CD14-positive monocyte (primary cell): ENCODE data around the gene RTL10. TPM values are rescaled to one million over a fixed set of nuclear protein-coding genes. Genes with fewer than 3 reads are reported as not detected.

ENCODE experiments used
- DNase-seq, 3 donors: peaks; one replicate each; pipeline ENCODE4 v3.0.0-alpha.2; 2011 to 2022
- H2AFZ ChIP-seq: 2 replicates; pipeline ENCODE4 v1.6.0; 2012; ENCODE audit warnings: mild to moderate bottlenecking, low read depth, low read length, inconsistent platforms; ENCODE audit not compliant: insufficient read depth, poor library complexity, severe bottlenecking
- H3K27ac ChIP-seq, 2 donors: 1 replicate in 1 of 2; 2 replicates in 1 of 2; pipeline ENCODE4 v1.5.1; 2012 to 2013; ENCODE audit warnings: low read length in 2 of 2, control low read depth in 1 of 2, inconsistent platforms in 1 of 2, low read depth in 1 of 2, mild to moderate bottlenecking in 1 of 2
- H3K27me3 ChIP-seq, 2 donors: one replicate each; pipeline versions ENCODE4 v1.6.0 to v1.6.1; 2011 to 2013; ENCODE audit warnings: low read length in 2 of 2; ENCODE audit not compliant: control insufficient read depth in 2 of 2, insufficient read depth in 2 of 2
- H3K36me3 ChIP-seq, 2 donors: replicated peaks in 1 of 2; 1 replicate in 1 of 2; 2 replicates in 1 of 2; pipeline versions ENCODE4 v1.5.1 to v1.6.1; 2012 to 2013; ENCODE audit warnings: low read length in 2 of 2, control low read depth in 1 of 2, inconsistent platforms in 1 of 2, mild to moderate bottlenecking in 1 of 2; ENCODE audit not compliant: insufficient read depth in 2 of 2, control insufficient read depth in 1 of 2
- H3K4me1 ChIP-seq, 2 donors: 1 replicate in 1 of 2; 2 replicates in 1 of 2; pipeline versions ENCODE4 v1.5.1 to v1.6.1; 2012 to 2013; ENCODE audit warnings: low read length in 2 of 2, control low read depth in 1 of 2, inconsistent platforms in 1 of 2, mild to moderate bottlenecking in 1 of 2, moderate library complexity in 1 of 2; ENCODE audit not compliant: insufficient read depth in 2 of 2, control insufficient read depth in 1 of 2
- H3K4me2 ChIP-seq: replicated peaks from 2 replicates; pipeline ENCODE3; 2012; ENCODE audit warnings: low read length, moderate library complexity, mild to moderate bottlenecking; ENCODE audit not compliant: poor library complexity, severe bottlenecking; ENCODE audit errors: extremely low read depth
- H3K4me3 ChIP-seq, 3 experiments: fragments of 200-600 bp in 1 of 3; sonication (generic) in 1 of 3; replicated peaks in 1 of 3; 1 replicate in 2 of 3; 2 replicates in 1 of 3; pipeline ENCODE4 v1.5.1; 2011 to 2013; ENCODE audit warnings: low read length in 3 of 3, mild to moderate bottlenecking in 3 of 3, control low read depth in 2 of 3, low read depth in 2 of 3, inconsistent platforms in 1 of 3, moderate library complexity in 1 of 3
- H3K79me2 ChIP-seq: 2 replicates; pipeline ENCODE4 v1.6.0; 2012; ENCODE audit warnings: mild to moderate bottlenecking, control low read depth, inconsistent platforms, low read length, moderate library complexity; ENCODE audit not compliant: insufficient read depth
- H3K9ac ChIP-seq: 2 replicates; pipeline ENCODE4 v1.6.0; 2017; ENCODE audit warnings: low read length, mild to moderate bottlenecking; ENCODE audit not compliant: insufficient read depth, poor library complexity, severe bottlenecking
- H3K9me3 ChIP-seq, 2 donors: replicated peaks in 1 of 2; 1 replicate in 1 of 2; 2 replicates in 1 of 2; pipeline versions ENCODE4 v1.5.1 to v1.6.1; 2012 to 2013; ENCODE audit warnings: low read length in 2 of 2, control low read depth in 1 of 2; ENCODE audit not compliant: control insufficient read depth in 1 of 2, insufficient read depth in 1 of 2
- H4K20me1 ChIP-seq: 2 replicates; pipeline ENCODE4 v1.6.0; 2012; ENCODE audit warnings: mild to moderate bottlenecking, low read length, control low read depth, moderate library complexity; ENCODE audit not compliant: insufficient read depth
- H3K27ac Mint-ChIP-seq, 7 donors: one replicate each; pipeline ENCODE4 v1.8.0; 2020; ENCODE audit warnings: mild to moderate bottlenecking in 7 of 7, mixed read lengths in 7 of 7, moderate library complexity in 6 of 7, inconsistent platforms in 2 of 7
- H3K27me3 Mint-ChIP-seq, 3 donors: one replicate each; pipeline ENCODE4 v1.8.0; 2021 to 2022; ENCODE audit warnings: low read depth in 3 of 3, mild to moderate bottlenecking in 3 of 3, mixed read lengths in 3 of 3, moderate library complexity in 3 of 3, inconsistent platforms in 1 of 3
- H3K36me3 Mint-ChIP-seq, 2 donors: one replicate each; pipeline ENCODE4 v1.8.0; 2020; ENCODE audit warnings: mixed read lengths in 2 of 2, inconsistent platforms in 1 of 2, mild to moderate bottlenecking in 1 of 2
- H3K4me1 Mint-ChIP-seq: one replicate; pipeline ENCODE4 v1.8.0; 2020; ENCODE audit warnings: mild to moderate bottlenecking, mixed read lengths
- H3K4me3 Mint-ChIP-seq, 2 donors: one replicate each; pipeline ENCODE4 v1.8.0; 2020; ENCODE audit warnings: mild to moderate bottlenecking in 2 of 2, mixed read lengths in 2 of 2, moderate library complexity in 1 of 2
- H3K9me3 Mint-ChIP-seq, 7 donors: one replicate each; pipeline ENCODE4 v1.8.0; 2020 to 2022; ENCODE audit warnings: mixed read lengths in 7 of 7, mild to moderate bottlenecking in 6 of 7, moderate library complexity in 6 of 7, inconsistent platforms in 2 of 7
- WGBS: methylation state at CpG from one replicate; pipeline ENCODE4 v1.1.5; 2013; ENCODE audit warnings: missing lambda C conversion rate; ENCODE audit not compliant: insufficient coverage; 5-methylcytosine and 5-hydroxymethylcytosine counted together
- intact Hi-C, 2 donors: fragments of 100-400 bp; cut with micrococcal nuclease; formaldehyde crosslinking; loops; one replicate each; pipeline versions ENCODE4 v1.15.0 to v1.15.1; 2023
- polyA plus RNA-seq, 3 donors: library from polyadenylated mRNA; depleted of rRNA in 1 of 3; unstranded in 2 of 3; stranded (reverse) in 1 of 3; fragments of 300-500 nt in 2 of 3; fragments of >200 nt in 1 of 3; fragmentation: Illumina TruSeq in 2 of 3; gene quantifications; 1 replicate in 2 of 3; 2 replicates in 1 of 3; pipeline ENCODE4 v1.2.3, GENCODE V29; 2012 to 2021
- TF ChIP-seq, protein P1 (sequence below): fragments of 200-600 bp; IDR thresholded peaks from one replicate; pipeline ENCODE4 v1.8.0; 2022; ENCODE audit warnings: antibody characterized with exemption, mild to moderate bottlenecking

RTL10 gene
- polyA plus RNA-seq, 3 donors, result 1.4 to 6.5 (median 1.5) TPM

DNA sequence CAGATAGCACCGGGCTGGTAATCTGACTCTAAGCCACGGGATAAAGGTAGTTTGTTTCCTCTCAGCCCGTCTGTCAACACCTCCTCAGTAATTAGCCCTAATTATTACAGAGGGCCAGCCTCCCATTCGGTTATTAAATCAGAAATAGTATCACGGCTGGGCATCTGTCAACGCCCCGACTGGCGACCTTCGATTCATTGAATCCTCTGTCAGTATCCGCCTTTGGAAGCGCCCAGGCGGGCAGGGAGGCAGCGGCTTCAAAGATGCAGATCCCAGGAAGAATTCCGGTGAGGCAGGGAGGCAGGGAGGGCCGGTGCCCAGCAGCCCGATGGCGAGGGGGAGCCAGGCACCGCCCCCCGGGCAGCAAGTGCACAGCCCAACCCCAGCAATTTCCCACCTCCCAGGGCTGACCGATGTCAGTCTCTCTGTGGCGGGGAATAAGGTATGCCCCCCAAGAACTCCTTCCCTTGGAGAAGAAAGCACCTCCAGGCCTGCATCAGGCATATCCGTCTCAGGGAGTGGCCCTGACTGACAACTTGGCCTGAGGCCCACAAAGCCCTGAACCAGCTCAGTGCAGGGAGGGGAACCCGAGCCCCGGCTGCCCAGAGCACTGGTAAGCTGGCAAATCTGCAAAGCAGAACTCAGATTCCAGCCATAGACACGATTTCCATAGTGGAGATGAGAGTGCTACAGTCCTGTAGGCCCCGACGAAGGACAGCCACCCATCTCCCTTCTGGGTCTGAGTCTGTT lies 11.4 kb downstream of the RTL10 start:
- no peak overlapping the region for H3K4me3 ChIP-seq
- peaks cover 18 to 22% of the 10 kb centered on the region in 2 donors for H3K4me1 ChIP-seq
- Mint-ChIP-seq H3K27ac (peak overlapping the region in 1 of 7 donors; percentile 75), H3K4me1 (peaks cover 17% of the 10 kb centered on the region), H3K27me3 (peaks cover 1 to 3% (median 2%) of the 10 kb centered on the region in 3 donors), H3K36me3 (peaks cover 0 to 3% of the 10 kb centered on the region in 2 donors), H3K4me3 (no peak overlapping the region), H3K9me3 (peaks cover 0 to 7% (median 2%) of the 10 kb centered on the region in 7 donors)
- WGBS, result over 99% methylated on average over 15 of the region's 27 CpGs
- H2AFZ ChIP-seq, result no peak overlapping the region
- no peak for DNase-seq
- no peaks in the 10 kb centered on the region for H3K9me3 ChIP-seq
- peak overlapping the region; percentile 64 to 67 for H3K27ac ChIP-seq
- no peak overlapping the region for H3K4me2 ChIP-seq
- intact Hi-C loops, result no loop called here
- H3K79me2 ChIP-seq, result no peaks in the 10 kb centered on the region
- H3K36me3 ChIP-seq, result no peaks in the 10 kb centered on the region
- no peak overlapping the region for H3K9ac ChIP-seq
- TF ChIP-seq, protein P1, sequence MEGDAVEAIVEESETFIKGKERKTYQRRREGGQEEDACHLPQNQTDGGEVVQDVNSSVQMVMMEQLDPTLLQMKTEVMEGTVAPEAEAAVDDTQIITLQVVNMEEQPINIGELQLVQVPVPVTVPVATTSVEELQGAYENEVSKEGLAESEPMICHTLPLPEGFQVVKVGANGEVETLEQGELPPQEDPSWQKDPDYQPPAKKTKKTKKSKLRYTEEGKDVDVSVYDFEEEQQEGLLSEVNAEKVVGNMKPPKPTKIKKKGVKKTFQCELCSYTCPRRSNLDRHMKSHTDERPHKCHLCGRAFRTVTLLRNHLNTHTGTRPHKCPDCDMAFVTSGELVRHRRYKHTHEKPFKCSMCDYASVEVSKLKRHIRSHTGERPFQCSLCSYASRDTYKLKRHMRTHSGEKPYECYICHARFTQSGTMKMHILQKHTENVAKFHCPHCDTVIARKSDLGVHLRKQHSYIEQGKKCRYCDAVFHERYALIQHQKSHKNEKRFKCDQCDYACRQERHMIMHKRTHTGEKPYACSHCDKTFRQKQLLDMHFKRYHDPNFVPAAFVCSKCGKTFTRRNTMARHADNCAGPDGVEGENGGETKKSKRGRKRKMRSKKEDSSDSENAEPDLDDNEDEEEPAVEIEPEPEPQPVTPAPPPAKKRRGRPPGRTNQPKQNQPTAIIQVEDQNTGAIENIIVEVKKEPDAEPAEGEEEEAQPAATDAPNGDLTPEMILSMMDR, result no peak
- H4K20me1 ChIP-seq, result no peaks in the 10 kb centered on the region
- H3K27me3 ChIP-seq, result no peaks in the 10 kb centered on the region

DNA sequence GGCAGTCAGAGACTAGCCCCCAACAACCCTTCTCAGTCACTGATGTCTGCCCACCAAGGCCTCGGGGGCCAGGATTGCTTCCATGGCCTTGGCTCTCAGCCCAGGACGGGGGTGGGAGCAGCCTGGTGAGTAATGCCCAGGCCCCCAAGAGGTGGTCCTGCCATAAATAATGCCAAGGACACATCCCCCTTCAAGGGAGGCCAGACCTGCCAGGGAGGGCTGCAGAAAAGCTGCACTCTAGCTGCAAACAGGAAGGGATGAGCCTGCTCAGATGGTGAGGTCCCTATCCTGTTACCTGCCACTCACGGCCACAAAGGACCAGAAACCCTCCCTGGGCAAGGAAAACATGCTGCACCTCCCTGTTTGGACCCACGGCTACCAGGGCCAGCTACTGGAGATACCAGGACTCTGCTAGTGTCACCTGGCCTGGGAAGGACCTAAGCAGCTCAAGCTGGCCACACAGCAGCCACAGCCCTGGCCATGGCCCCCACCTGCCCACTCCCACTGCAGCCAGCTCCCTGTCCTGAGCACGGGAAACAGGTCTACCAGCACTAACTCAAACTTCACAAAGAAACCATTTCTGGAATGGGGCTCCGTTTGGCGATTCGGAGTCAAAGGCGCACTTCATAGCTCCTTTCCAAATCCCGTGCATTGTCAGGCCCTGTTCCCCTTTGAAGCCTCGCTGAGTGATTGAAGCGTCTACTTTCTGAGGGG lies 12.1 kb downstream of the RTL10 start:
- peaks cover 18 to 22% of the 10 kb centered on the region in 2 donors for H3K4me1 ChIP-seq
- H3K4me3 ChIP-seq, result no peak overlapping the region
- 94% methylated on average over 12 of the region's 12 CpGs for WGBS
- TF ChIP-seq, protein P1, result no peak
- Mint-ChIP-seq H3K27me3 (peaks cover 1 to 3% (median 2%) of the 10 kb centered on the region in 3 donors), H3K4me1 (peaks cover 22% of the 10 kb centered on the region), H3K36me3 (peaks cover 0 to under 1% of the 10 kb centered on the region in 2 donors), H3K4me3 (no peak overlapping the region), H3K27ac (no peak overlapping the region), H3K9me3 (peaks cover 0 to 7% (median 2%) of the 10 kb centered on the region in 7 donors)
- DNase-seq, result no peak
- no peaks in the 10 kb centered on the region for H3K79me2 ChIP-seq
- H2AFZ ChIP-seq, result no peak overlapping the region
- no peaks in the 10 kb centered on the region for H3K9me3 ChIP-seq
- no peaks in the 10 kb centered on the region for H3K36me3 ChIP-seq
- H4K20me1 ChIP-seq, result no peaks in the 10 kb centered on the region
- no peak overlapping the region for H3K27ac ChIP-seq
- intact Hi-C loops, result no loop called here
- H3K9ac ChIP-seq, result no peak overlapping the region
- H3K27me3 ChIP-seq, result no peaks in the 10 kb centered on the region
- H3K4me2 ChIP-seq, result no peak overlapping the region
